Suppressor macrophage treated with lipopolysaccharide for 4 hours (primary cell): Measurements from ENCODE around the gene SNW1.
"Not testable (repeated sequence)": the region's sequence is repeated elsewhere in the genome, so short reads cannot be mapped to it uniquely, and the experiment has no call there.

Experiments
- DNase-seq: peaks from one replicate; pipeline ENCODE4 v3.0.0-alpha.2; 2020

The SNW1 gene

DNA sequence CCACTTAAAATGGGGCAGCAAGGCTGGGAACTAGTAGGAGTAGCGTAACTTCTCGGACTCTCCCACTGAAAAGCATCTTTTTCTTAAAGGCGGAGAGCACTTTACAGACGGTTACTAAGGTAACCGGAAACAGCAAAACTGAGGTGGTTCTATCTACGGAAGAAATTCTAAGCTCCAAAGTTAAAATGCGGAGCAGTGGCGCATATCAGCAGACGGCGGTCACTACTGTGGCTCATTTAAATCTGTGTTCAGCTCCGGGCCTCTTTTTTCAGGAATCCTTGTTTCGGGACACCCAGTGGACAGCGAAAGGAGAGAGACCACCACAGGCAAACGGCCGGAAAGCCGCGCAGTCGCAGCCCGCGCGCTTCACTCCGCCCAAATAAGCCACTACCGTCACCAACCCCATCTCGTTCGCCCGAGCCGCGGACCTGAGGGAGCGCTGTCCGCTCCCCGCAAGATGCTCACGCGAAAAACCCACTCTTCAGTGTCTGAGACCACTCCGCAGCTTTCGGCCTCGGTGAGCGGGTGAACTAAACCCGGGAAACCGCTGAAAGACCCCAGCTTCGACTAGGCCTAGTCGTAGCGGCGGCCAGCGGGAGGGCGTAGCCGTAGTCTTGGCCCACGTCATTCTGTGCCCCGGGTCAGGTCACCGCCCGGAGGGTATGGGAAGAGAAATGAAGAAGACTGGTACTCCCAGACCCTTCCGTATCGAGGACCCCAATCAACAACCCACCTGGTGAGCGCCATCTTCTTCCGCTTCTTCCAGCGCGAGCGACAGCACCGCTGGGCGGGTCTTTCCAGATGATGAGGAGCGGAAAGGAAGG lies at the start of gene SNW1:
TSS of gene SNW1 (minus strand) at position 776 of the 824 bp plus-strand sequence. CDS start at position 747, 29 bp downstream.
- DNase-seq, result peak; percentile 96

DNA sequence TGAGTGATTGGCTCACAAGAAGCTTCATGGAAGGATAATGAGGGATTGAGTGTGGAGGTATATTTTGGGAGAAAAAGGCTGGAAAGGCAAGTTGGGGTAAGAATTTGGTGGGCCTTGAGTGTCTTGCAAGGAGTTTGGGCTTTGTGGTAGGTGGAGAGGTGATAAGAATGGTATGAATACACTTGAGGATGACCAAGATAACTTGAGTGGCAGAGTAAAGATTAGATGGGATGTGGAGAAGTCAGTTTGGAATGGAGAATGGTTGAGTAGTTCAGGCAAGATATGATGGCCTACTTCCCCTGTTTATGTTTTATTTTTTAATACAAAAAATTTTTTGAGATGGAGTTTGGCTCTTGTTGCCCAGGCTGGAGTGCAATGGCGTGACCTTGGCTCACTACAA lies 48.1 kb upstream of the SNW1 start:
- no peak for DNase-seq

DNA sequence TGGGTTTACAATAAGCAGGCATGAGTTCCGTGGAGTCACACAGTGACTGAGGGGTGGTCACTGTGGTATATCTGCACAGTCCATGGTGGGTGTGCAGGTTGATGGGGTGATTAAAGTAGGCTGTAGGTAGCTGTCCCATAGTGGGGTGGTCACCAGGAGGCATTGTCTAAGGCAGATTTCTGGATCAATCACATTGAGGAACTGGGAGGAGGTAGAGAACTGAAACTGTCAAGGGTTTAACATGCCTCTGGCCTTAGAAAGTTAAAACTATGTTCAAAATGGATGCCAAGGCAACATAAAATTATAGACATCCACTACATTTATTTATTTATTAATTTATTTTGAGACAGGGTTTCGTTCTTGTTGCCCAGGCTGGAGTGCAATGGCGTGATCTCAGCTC lies 47.3 kb upstream of the SNW1 start:
- DNase-seq, result no peak

DNA sequence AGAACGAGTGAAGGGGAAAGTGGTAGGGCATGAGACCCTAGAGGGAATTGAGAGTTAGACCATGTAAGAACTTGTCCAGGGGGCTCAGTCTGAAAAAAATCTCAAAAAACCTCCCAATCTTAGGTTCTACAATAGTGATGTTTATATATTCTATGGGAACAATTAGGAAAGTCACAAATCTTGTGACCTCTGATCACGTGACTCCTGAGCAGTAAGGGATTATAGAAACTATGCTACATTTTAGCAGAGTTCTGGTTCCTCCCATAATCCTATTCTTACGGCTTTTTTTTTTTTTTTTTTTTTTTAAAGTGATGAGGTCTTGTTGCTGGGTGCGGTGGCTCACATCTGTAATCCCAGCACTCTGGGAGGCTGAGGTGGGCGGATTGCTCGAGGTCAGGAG lies 44.8 kb upstream of the SNW1 start:
- DNase-seq, result peak; percentile 6

DNA sequence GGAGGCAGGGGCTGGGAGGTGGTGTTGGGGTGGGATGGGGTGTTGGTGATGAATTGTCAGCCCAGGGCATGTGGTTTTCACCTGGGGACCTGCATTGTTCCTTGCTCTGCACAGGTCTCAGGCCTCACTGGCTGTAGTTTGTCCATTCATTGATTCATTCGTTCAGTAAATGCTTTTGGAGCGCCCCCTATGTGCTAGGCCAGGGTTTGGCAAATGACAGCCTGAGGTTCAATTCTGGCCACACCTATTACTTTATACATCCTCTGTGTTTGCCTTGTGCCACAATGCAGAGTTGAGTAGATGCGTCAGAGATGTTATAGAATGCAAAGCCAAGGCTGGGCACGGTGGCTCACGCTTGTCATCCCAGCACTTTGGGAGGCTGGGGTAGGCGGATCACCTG lies 43.6 kb upstream of the SNW1 start:
- DNase-seq, result peak; percentile 27

DNA sequence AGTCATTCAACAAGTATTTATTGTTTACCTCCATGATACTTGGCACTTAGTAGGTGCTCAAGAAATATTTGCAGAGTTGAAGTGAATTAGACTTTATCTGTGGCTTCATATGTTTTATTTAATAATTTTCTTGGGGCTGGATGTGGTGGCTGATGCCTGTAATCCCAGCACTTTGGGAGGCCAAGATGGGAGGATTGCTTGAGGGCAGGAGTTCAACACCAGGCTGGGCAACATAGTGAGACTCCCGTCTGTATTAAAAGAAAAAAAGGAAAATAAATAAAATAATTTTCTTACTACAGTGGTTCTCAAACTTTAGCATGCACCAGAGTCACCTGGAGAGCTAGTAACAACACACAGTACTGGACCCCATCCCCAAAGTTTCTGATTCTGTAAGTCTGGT lies 39.9 kb upstream of the SNW1 start:
- DNase-seq, result no peak

DNA sequence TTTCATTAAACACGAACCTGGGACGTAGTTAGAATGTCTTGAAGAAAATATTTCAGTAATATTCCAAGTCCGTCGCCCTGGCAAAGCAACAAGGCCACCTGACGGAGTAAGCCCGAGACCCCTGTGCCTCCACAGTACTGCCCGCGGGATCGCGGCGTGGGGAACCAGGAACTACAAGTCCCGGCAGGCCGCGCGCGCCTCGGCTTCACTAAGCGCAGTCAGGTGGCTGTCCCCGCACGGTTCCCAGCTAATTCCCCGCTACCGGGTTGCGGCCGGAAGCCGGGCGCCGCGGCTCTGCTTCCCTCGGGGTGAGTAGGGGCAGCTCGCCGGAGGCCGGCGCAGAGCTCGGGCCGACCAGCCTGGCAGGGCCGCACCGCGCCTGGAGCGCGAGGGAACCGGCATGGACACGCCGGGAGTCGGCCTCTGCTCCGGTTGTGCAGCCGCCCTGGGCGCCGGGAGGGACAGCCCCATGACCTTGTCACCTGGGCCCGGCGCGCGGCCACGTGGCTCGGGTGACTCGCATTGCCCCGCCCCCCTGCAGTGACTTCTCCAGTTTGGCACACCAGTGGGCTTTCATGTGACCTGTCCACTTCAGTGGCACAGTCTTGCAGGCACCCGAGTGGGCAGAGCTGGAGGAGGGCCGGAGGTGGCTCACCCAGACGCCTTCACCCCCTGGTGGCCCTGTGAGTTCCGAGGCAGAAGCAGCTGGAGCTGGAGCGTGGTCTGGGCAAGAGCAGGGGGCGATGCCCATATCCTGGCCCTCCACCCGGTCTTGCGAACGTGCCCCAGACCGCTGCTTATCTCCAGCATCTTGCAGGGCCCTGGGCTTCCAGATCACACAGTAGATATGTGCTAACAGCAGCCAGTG lies 39.1 kb upstream of the SNW1 start, which contains the start of gene ADCK1:
TSS of gene ADCK1 (plus strand) at position 247 of the 868 bp plus-strand sequence. CDS start 18,870 bp downstream, outside the sequence.
- peak; percentile 86 for DNase-seq

DNA sequence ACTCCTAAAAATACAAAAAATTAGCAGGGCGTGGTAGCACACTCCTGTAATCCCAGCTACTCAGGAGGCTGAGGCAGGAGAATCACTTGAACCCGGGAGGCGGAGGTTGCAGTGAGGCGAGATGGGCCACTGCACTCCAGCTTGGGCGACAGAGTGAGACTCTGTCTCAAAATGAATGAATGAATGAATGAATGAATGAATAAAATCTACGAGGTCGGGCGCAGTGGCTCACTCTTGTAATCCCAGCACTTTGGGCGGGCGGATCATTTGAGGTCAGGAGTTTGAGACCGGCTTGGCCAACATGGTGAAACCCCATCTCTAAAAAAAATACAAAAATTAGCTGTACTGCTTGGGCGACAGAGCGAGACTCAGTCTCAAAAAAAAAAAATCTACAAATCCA lies 38.5 kb upstream of the SNW1 start:
- DNase-seq, result not testable (repeated sequence)

DNA sequence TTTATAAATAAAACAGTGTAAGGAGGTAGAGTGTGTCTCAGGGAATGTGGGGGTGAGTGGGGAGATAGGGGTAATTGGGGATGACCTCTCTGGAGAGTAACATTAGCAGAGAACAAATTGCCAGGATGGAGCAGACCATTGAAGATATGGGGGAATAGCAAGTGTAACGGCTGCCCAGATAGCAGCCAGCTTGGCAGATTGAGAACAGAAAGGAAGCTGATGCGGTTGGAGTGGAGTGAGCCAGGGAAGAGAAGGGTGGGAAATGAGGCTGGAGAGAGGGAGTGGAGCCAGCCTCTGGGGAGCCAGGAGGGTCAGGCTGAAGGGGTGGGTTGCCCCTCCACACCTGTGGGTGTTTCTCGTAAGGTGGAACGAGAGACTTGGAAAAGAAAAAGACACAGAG lies 33.4 kb upstream of the SNW1 start:
- no peak for DNase-seq

DNA sequence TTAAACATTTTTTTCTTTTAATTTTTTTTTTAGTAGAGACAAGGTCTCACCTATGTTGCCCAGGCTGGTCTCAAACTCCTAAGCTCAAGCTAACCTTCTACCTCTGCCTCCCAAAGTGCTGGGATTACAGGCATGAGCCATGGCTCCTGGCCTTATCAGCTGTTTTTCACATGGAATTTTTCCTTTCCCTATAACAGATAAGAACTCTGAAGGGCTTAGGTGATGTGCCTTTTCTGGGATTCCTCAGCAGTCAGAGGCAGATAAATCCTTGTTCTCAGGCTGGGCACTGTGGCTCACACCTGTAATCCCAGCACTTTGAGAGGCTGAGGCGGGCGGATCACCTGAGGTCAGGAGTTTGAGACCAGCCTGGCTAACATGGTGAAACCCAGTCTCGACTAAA lies 32.3 kb upstream of the SNW1 start:
- DNase-seq, result not testable (repeated sequence)

DNA sequence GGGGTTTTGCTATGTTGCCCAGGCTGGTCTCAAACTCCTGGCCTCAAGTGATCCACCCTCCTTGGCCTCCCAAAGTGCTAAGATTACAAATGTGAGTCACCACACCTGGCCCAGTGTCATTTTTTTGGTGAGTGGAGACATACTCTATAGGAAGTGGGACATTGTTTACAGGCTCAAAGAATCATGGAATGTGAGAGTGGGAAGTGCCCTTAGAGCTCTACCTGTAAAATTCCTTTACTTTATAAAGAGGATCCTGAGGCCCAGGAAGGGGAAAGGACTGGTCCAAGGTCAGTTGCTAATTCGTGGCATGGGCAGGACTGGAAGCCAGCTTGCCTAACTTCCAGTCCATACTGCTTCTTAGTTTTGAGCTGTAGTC lies 30.3 kb upstream of the SNW1 start:
- DNase-seq, result no peak

DNA sequence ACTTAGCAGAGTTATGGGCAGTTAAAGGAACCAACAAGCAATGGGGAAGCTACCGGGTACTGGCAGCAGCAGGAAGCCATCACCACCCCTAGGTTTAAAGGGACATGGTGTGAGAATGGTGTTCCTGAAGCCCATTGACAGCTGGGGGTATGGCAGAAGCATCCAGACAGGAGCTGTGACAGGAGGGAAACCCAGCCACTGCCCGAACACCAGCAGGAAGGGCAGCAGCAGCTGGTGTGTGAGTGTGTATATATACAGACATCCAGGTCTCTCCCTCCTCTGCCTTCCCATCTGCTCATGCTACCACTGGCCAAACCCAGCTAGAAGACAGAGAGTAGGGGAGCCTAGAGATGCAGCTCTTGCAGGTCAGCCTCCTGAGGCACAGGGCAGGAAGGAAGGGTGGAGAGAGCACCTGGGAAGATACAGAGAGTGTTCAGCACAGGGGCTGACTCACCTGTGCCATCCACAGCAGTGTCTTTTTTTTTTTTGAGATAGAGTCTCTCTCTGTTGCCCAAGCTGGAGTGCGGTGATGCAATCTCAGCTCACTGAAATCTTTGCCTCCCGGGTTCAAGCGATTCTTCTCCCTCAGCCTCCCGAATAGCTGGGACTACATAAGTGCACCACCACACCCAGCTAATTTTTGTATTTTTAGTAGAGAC lies 29.7 kb upstream of the SNW1 start:
- DNase-seq, result no peak

DNA sequence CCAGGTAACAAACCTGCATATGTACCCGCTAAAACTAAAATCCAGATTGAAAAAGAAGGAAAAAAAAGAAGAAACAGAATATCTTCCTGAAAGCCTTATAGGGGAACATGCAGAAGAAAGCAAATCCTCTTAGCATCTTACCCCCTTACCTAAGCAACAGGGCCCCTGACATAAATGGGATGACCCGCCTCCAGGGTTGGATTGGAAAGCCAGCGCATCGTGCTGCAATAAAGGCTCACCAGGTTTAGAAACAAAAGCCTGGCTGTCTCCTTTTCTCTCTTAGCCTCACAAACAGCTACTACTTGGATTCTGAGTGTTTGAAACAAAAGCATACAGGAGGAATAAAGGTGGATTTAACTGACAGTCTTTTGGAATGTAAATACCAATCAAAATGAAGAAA lies 25.2 kb upstream of the SNW1 start:
- no peak for DNase-seq

DNA sequence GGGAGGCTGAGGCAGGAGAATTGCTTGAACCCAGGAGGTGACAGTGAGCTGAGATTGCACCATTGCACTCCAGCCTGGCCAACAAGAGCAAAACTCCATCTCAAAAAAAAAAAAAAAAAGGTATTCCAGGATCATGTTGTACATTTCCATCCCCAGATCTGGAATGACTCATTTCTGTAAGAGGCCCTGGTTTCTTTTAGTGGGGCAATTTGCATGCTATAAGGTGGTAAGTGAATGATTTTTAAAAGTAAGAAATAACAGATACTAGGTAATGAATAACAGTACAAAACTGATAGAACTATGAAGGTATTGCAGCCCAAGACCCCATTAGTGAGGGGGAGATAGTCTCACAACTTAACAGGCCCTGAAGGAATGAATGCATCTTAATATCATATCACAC lies 21.2 kb upstream of the SNW1 start:
- no peak for DNase-seq

DNA sequence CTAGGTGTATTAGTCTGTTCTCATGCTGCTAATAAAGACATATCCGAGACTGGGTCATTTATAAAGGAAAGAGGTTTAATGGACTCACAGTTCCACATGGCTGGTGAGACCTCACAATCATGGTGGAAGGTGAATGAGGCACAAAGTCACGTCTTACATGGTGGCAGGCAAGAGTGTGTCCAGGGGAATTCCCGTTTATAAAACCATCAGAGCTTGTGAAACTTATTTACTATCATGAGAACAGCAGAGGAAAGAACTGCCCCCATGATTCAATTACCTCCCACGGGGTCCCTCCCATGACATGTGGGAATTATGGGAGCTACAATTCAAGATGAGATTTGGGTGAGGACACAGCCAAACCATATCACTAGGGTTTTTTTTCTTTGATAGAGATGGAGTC lies 13.0 kb upstream of the SNW1 start:
- peak; percentile 12 for DNase-seq

DNA sequence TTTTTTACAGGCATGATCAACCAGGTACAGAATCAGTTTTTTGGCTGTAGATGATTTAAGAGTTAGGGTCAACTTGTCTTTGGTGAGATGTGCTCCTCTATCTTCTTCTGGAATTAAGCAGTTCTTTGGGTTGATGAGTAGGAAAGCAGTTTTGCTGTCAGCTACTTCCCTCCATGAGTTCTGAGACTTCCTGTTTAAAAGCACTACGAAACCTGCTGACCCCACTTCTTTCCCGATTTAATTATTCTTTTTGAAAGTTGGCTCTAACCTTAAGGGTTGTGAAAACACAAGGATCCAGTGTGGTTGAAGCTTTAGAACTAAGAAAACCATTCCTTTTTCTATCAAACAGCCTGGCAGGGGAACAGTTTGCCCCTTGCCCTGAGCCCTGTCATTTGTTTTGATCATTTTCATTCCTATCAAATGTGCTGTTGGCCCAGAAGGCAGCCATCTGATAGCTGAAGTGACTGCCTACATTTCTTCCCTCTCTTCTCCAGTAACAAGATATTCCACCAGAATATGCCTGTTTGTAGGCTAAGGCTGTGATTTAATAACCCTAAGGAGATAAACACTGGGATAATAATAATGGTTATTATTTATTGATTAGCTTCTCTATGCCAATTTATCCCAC lies 7.6 kb upstream of the SNW1 start:
- DNase-seq, result not testable (repeated sequence)

DNA sequence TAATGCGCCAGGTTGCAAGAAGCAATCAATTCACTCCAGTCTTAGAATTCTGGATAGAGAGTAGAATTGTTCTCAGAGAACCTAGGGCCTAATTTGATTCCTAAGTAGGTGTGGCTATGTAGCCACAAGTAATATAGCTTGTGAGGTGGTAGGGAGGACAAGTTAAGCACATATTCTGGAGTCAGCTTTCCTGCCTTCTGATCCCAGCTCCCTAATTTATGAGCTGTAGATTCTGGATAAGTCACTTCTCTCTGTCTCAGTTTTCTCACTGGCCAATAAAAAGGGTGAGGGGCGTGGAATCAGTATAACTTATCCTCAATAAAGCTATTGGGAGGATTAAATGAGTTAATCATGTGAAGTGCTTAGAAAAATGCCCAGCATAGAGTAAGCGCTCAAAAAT lies 3.0 kb upstream of the SNW1 start:
- DNase-seq, result no peak

DNA sequence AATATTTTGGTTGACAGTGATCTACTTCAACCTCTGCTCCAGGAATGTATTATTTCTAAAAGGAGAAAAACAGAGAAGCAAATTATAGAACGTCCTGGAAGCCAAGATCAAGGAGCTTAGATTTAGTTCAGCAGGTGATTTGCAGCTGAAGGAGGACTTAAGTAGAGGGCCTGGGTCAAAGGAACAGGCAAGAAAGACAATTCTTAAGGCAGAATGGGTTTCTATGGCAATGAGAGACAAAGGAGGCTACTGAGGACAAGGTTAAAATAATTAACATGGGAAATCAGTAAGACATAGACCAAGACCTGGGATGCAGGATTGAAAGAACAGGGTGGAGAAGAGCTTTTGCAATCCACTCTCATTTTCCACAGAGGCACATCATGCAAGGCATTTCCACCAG lies 2.4 kb upstream of the SNW1 start:
- DNase-seq, result no peak

DNA sequence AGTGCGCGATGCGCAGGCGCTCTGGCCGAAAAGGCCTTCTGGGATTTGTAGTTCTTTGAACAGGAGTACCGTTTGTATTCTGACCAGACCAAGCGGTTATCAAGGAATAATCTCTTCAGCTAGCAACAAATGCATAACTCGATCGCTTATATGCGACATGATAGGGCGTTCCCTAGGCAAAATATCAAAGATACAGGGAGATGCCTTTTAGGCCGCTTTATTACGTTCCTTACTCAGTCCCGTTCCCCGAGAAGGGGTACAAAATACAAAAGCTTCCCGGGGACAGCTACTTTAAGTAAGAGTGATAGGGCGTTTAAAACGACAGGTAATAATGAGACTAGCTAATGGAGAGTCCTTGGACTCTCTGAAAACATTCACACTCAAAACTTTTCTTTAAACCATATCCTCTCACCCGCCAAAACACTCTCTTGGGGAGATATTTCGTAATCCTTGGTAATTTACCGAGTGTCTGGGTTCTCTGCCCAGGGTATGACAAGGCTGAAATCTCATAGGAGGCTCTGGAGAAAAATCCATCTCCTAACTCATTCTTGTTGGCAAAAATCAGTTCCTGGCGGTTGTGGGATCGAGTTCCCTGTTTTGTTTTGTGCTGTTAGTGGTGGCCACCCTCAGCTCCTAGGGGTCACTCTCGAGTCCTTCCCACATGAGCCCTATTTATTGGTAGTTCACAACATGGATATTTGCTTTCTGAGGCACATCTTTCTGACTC lies 412 bp upstream of the SNW1 start:
- DNase-seq, result peak; percentile 52

DNA sequence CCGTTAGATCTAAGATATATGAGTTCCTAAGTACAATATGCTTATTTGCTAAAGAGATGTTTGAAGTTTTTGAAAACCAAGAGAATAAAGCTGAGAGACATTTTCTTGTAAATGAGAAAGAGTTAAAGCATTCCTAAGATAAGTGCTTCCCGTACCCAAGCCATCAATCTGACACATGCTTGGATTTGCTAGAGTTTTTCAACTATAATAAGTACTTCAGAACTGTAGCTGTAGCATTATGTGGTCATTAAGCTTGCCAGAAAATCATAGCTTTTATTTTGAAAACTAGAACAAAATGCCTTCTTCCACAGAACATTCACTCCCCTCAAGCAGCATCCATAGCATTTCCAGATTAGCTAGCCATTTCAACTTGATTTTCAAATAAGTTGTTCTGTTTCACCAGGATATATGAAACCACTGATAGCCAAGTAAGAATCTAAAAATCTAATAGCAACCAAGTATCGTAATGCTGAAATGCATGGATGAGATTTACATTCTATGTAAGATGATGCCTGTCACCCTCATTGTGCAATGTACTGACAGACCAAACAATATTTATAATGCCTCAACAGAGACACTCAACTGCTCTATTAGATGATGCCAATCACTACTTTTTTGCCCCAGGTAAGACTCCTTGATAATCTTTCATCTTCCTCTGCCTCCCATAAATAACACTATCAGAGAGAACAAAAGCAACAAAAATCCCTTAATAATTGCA lies 8.0 kb downstream of the SNW1 start:
- DNase-seq, result no peak

DNA sequence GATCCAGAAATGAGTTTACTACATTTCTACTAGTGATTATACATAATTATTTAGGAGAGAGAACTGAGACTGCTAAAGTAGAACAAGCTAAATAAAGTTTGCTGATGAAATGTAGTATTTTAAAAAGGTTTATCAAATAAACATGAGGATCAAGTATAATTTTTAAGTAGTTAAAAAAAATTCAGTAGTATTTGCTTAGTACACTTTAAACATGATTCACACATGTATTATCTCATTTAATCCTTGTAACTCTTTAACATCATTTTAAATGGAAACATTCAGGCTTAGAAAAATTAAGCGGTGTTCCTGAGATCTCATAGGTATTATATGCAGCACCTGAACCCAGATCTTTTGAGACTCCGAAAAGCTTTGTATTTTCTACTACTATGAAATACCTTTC lies 8.7 kb downstream of the SNW1 start:
- no peak for DNase-seq

DNA sequence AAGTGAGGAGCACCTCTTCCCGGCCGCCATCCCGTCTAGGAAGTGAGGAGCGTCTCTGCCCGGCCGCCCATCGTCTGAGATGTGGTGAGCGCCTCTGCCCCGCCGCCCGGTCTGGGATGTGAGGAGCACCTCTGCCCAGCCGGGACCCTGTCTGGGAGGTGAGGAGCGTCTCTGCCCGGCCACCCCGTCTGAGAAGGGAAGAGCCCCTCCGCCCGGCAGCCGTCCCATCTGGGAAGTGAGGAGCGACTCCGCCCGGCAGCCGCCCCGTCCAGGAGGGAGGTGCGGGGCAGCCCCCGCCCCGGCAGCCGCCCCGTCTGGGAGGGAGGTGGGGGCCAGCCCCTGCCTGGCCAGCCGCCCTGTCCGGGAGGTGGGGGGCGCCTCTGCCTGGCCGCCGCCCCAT lies 13.5 kb downstream of the SNW1 start:
- DNase-seq, result not testable (repeated sequence)
